HG02870 (cell line): ENCODE data around the gene DAZAP1.
A peak's percentile ranks its signal among the peaks of the same experiment; 100 is the strongest.
"Not testable (repeated sequence)": the region's sequence is repeated elsewhere in the genome, so short reads cannot be mapped to it uniquely, and the experiment has no call there.

Experiments used
- ATAC-seq: cut with Tn5 transposase; IDR thresholded peaks from one replicate; pipeline ENCODE4 v1.9.1; 2021; ENCODE audit warnings: mild to moderate bottlenecking, moderate library complexity; ENCODE audit not compliant: unreplicated experiment

DAZAP1 gene

DNA sequence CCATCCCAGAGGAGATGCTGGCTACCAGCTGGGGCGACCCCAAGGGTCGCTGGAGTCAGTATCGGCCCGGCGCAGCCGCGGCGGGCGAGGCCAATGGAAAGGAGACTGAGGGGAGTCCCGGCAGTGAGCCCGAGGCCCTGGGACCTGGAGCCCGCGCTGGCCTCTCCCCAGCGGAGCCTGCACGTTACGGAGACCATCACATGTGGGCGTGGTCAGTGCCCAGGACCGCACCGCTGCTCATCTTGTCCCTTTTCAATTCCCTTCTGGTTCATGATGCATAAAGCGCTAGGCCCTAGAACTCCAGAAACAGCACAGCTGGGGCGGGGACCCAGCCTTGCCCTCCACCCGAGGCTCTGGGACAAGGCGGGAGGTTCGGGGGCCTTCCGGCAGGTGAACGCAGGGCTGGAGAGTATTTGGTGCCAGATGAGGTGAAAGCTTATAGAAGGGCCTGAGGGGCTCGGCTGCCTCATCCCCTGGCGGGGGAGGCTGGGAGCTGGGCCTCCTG is 63.7 kb downstream of the DAZAP1 start:
- ATAC-seq, result no peak

DNA sequence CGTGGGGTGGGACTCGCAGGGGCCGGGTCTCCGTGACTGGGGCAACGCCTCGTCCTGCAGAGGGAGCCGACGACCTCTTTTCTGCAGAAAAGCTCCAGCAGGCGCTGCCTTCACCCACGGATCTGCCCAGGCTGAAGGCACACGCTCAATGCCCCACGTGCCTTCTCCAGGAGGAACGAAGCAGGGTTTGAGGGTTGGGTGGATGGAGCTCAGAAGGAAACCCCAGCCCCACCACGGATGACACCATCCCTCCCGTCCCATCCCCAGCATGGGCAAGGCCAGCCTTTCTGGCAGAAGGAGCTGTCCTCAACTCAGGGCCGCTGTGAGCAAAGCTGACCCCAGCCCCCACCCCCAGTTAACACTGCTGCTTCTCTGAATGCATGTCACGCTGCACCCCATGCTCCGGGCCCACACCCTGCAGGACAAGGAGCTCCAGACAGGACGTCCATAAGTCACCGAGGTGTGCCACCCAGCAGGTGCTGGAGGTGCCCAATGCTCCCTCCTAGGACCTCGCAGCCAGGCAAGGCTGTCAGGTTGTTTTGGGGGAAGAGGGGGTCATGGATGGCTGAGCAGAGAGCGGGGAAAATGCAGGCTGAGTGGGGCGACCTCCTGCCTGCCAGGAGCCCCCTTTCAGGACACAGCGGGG is 64.3 kb downstream of the DAZAP1 start:
- ATAC-seq, result no peak

DNA sequence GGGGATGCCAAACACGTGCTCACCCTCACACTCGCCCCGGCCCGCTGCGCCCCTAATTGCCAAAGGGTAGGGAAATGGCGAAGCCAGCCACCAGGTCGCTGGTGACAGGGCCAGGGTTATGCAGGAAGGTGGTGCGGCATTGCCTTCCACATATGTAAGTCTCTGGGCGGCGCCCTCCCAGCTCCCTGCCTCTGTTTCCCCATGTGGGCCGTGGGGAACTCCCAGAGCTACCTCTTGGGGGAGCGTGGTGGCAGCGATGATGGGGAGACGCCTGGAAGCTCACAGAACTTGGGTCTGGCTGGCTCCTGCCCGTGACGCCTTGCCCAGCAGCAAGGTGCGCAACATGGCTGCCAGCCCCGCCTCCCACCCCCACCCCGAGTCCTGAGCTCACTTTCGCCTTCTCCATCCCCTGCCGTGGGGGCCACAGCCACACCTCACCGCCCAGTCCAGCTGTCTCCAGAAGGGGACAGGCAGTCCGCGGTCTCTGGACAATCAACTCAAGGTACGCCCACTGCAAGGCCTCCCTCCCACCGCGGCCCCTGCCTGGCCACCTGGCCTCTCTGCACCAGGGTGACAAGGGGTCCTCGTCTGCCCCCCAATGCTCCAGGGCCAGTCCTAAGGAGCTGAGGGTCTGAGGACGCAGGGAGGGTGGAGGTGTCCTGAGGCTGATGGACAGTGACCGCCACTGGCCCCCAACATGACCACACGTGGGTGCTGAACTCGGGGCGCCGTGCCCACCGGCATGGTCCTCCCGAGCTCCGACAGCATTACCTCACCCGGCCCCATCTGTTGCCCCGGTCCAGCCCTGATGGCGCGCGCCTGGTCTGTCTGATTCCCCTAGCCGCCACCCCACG is 65.1 kb downstream of the DAZAP1 start:
- no peak for ATAC-seq

DNA sequence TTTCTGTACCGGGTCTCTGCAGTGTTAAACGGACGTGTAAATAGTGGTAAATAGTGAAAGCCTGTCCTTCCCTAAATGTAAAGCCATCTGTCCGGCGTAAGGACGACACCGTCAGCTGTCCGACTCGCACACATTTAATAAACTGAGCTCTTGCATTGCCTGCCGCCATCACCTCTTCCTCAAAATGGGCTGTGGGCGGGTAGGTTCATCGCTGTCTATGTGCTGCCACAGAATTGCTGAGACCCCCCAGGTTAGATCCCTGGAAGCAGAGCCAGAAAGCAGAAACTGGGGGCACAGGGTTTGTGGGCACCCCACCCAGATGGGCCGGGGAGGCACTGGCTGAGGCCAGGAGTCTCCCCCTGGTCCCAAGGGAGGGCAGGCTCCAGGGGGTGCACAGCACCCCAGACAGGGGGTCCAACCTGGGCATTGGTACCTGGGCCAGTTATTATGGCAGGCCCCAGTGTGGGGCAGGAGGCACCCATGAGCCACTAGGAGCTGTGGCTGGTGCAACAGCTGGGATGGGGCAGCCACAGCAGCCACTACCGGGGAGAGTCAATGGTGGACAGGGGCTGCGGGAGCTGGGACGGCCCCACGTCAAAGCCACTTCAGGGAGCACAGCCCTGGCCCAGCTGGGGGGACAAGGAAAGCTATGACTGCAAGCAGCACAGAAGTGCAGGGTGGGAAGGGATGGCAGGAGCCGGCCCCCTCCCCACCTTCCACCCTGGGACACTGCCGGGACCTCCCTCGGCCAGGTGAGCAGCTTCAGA is 65.9 kb downstream of the DAZAP1 start:
- ATAC-seq, result no peak

DNA sequence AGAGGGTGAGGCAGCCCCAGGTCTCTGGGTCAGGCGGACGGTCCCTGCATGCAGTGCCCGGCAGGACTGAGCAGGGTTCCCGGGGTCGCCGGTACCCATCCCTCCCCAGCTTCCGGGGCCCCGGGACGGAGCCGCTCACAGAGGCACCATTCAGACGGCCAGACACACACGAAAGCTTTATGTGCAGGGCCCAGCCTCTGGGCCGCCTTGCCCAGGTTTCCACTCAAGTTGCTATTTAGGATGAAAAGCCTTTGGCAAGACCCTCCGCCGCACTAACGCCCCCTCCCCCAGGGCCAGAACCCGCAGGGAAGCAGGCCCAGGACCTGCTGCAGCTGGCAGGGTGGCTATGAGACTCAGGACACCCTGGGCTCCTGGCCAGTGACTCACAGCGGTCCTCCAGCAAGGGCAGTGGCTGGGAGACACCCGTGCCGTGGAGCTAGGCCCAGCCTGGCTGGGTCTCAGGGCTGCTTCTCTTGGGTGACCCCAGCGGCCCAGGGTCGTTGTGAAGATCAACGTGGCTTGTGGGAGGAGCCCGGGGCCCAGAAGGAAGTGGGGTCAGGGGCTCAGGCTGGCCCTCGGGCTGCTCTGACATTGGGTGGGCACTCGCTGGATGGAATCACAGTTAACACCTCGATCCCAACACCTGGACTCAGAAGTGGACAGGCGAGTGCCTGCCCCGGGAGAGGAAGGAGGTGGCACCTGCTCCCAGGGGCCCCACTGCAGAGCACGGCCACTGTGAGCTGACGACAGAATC is 66.8 kb downstream of the DAZAP1 start:
- no peak for ATAC-seq

DNA sequence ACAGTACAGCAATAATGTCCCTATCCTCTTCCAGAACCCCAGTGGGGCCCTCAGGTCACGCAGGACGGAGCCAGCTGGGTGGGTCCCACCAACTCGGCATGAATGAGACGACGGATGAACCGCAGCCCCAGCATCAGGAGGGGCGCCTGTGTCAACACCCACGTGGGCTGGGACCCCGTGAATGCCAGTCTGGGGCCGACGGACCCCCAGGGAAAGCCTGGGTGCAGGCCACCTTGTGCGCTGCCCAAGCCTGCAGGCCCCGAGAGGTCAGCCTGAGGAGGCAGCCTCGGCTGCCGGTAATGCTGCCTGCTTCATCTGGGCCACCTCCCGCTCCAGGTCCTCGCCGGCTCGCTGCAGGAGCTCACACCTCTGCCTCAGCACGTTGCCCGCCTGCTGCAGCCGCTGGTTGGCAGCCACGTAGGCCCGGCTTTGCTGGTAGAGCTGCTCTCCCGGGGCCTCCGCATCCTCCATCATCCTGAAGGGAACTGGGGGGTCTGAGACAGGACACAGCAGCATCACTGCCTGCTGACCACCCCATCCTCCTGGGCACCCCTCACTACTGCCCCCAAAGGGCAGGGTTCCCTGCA is 67.5 kb downstream of the DAZAP1 start:
- ATAC-seq, result no peak

DNA sequence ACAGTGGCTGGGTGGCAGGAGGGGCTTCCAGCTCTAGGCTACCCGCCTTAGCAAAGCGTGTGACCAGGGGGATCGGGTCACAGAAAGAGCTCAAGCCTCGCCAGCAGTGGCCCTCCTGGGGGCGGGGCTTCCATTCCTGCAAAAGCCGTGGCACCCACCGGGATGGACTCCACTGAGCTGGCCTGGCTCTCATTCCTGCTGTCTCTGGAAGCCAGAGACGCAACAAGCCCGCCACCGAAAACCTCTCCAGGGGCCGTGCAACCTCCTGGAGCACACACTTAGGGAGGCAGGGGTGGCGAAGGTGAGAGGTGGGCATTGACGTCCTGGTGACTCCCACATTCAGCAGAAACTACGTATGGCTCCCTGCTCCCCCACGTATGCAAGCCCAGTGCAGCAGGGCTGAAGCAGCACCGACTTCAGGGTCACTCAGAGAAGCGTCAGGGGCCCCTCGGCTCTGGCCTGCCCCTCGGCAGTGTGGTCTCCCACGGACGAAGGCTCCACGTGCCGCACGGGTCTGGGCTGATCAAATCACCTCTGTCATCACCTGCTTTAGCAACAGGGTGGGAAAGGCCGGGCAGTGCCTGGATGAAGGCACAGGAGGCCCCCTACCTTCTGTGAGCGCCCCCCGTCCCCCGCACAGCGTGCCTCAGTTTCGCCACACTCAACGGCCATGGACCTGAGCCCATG is 68.5 kb downstream of the DAZAP1 start:
- ATAC-seq, result no peak

DNA sequence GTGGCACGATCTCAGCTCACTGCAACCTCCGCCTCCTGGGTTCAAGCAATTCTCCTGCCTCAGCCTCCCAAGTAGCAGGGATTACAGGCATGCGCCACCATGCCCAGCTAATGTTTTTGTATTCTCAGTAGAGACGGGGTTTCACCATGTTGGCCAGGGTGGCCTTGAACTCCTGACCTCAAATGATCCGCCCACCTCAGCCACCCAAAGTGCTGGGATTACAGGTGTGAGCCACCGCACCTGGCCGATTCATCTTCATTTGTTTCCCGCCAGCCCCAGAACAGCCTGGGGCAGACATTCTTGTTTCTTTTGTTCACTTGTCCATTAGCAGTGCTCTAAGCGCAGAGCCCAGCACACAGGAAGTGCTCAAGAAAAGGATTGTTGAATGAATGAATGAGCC is 69.7 kb downstream of the DAZAP1 start:
- not testable (repeated sequence) for ATAC-seq

DNA sequence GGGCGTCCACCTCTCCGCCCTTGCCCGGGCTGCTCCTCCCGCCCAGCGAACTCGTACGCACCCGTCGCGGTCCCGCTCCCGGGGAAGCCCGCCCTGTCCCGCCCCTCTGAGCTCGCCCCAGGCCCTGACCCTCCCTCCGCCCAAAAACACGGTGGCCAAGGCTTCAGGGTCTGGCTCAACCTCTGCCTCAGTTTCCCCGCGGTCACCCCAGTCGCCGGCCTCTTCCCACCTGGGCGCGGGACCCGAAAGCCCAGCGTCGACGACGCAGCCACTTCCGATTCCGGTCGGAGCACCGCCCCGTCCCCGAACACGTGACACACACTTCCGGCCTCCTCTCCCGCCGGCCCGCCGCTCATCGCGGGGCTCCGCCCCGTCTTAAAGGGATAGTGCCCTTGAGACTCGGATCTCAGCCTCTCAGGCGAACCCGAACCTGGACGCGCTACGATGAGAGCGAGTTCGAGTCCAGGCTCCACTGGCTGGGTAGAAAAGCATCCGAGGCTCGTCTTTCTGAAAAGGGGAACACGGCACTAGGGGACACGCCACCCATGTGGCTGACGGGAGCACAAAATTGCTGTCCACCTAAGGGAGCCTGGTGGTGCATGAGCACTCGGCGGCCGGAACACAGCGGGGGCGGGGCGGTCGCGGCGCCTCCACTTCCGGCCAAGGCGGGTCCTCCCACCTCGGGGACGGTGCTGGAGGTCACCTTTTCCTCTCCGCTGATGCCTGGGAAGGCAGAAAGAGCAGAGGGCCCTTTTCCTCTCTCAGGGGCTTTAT is 71.7 kb downstream of the DAZAP1 start, which contains the start of gene C19orf25:
Gene C19orf25, minus strand, starts transcription at position 282 of the 774 bp plus-strand sequence. CDS start 312 bp downstream, outside the sequence.
- ATAC-seq, result peak; percentile 90

DNA sequence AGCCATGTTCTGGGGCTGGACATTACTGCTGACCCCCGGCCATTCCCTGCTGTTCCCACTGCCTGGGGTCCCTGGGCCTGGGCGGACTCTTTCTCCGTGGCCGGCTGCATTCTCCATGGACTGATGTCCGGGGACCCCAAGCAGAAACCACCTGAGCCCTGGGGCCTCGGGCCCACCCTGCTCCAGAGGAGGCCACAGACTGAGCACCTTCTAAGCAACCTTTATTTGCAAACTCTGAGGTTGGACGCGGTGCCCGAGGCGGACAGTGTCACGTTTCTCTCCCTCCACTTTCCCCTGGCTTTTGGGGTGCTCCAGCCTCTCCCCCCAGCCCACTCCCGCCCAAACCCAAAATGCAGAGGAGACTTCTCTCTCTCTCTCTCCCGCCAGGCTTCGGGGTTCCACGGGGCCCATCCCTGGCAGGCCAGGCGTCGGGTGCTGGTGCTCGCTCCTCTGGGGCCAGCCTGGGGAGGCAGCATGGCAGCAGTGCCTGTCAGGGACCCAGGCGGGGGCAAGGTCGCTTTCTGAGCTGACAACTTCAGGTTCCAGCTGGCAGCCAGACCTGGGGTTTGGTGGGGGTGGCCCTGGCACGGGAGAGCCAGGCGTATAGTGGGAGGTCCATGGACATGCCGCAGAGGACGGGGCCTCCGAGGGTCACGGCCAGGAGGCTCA is 74.0 kb downstream of the DAZAP1 start:
- no peak for ATAC-seq

DNA sequence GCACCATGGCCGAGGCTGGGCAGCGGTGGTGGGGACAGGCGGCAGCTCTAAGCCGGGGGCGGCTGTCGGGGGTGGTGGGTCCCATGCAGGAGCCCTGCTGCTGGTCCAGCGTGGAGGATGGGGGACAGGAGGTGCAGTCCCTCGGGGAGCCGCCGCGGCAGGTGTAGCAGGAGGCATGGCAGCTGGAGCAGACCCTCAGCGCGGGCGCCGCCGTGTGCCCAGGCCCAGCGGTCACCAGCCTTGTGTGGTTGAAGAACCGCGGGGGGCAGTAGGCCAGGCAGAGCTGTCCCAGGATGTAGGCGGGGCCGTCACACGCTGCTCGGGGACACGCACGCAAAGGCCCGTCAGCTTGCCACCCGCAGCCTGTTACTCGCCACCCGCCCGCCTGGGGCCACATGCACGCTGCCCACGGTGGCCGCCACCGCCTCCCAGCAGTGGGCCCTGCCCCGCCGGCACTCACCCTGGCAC is 74.5 kb downstream of the DAZAP1 start:
- no peak for ATAC-seq

DNA sequence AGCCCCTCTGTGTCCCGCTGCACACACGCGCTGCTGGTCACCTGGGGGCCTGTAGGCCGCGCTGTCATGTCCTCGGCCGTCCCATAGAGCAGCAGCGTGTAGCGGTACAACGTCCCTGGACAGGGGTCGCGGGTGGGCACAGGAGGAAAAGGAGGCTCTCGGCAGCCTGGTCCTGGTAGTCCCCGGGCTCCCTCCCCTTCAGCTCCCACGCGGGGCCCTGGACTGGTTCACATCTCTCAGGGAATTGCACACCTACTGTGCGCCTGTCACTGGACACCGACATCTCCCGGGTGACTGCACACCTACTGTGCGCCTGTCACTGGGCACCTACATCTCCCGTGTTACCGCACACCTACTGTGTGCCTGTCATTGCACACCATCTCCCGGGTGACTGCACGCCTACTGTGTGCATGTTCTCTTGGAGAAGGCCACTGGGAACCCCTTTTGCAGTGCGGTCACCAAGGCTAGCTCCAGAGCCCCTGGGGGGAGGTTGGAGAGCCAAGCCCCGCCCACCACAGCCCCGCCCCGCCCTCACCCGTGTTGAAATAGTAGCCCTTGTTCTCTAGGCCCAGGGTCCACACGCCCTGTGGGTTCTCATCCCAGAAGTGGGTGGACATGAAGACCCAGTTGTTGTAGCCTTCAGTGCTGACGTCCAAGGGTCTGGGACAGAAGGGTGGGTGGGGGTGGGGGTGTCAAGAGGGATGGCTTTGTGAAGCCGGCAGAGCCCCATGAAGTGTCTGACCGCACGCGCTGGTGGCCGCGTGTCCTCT is 75.2 kb downstream of the DAZAP1 start:
- no peak for ATAC-seq

DNA sequence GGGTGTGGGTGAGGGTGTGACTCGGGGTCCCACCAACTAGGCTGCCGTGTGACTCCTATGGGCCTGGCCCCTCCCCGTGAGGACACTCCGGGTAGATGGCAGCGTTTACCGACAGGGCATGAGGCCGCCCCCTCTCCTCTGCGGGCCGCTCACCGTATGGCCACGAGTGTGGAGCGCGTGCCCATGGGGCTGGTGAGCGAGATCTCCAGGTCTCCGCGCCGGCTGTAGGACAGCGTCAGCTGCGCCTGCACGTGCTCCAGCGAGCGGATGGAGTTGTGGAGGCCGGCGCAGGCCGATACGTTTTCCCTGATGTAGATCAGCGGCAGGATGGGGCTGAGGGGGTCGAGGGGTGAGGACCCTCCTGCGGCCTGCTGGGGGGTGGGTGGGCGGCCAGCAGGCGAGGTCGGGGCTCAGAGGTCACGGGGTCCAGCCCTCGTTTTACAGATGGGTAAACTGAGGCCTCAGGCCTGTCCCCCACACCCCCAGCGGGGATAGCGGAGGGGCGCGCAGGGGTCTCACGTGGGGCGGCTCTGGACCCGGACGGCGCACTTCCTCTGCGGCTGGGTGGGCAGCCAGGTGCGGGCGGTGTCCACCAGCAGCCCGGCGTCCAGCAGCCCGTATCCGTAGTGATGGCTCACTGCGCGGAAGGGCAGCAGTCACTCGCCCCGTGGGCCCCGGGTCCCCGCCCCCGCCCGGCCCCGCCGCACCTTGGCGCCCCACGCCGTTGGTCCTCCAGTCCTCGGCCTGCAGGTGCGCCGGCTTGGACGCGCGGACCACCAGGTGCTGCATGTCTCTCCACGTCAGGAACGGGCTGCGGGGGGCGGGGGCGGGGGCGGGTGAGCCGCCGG is 76.0 kb downstream of the DAZAP1 start:
- ATAC-seq, result no peak

DNA sequence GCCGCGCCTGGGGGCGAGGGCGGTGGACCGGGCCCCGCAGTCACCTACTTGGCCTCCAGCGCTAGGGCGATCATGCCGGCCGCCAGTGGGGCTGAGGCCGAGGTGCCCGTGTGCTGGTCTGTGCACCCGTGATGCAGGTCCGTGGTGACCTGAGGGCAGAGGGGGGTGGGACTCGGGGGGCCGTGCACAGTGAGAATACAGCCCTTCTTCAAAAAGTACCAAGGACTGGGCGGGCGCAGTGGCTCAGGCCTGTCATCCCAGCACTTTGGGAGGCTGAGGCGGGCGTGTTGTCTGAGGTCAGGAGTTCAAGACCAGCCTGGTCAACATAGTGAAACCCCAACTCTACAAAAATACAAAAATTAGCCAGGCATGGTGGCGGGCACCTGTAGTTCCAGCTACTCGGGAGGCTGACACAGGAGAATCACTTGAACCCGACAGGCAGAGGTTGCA is 76.6 kb downstream of the DAZAP1 start:
- no peak for ATAC-seq
